ENCODE data around the gene RCL1.
"Not testable (repeated sequence)": the region's sequence is repeated elsewhere in the genome, so short reads cannot be mapped to it uniquely, and the experiment has no call there.

The RCL1 gene

GRCh38 chr9:4783191-4783590 lies 9.6 kb upstream of the RCL1 start:
- not testable (repeated sequence) for DNase-seq (ENCODE audit: low spot score)

GRCh38 chr9:4784403-4784802 lies 8.3 kb upstream of the RCL1 start:
- no peak for DNase-seq (ENCODE audit: low spot score)

GRCh38 chr9:4786599-4786998 lies 6.1 kb upstream of the RCL1 start:
- no peak for DNase-seq (ENCODE audit: low spot score)

- no peak for DNase-seq (ENCODE audit: low spot score)
Observed at GRCh38 chr9:4787876-4788275, 4.9 kb upstream of the RCL1 start.

- DNase-seq (ENCODE audit: low spot score): no peak
Observed at GRCh38 chr9:4788703-4789102, 4.0 kb upstream of the RCL1 start.

- no peak for DNase-seq (ENCODE audit: low spot score)
Observed at GRCh38 chr9:4792054-4792571, 631 bp upstream of the RCL1 start.

- DNase-seq (ENCODE audit: low spot score): no peak
Observed at GRCh38 chr9:4793459-4794395, 983 bp downstream of the RCL1 start.

- DNase-seq (ENCODE audit: low spot score): no peak
Observed at GRCh38 chr9:4794691-4795090, 1.9 kb downstream of the RCL1 start.

- DNase-seq (ENCODE audit: low spot score): not testable (repeated sequence)
Observed at GRCh38 chr9:4795108-4795507, 2.4 kb downstream of the RCL1 start.

GRCh38 chr9:4796530-4796929 lies 3.8 kb downstream of the RCL1 start:
- DNase-seq (ENCODE audit: low spot score): no peak

- peak; percentile 38 for DNase-seq (ENCODE audit: low spot score)
Observed at GRCh38 chr9:4796988-4797853, 4.5 kb downstream of the RCL1 start.

GRCh38 chr9:4797854-4798150 lies 5.1 kb downstream of the RCL1 start:
- DNase-seq (ENCODE audit: low spot score): no peak

GRCh38 chr9:4798281-4799032 lies 5.7 kb downstream of the RCL1 start:
- no peak for DNase-seq (ENCODE audit: low spot score)

GRCh38 chr9:4799033-4799430 lies 6.3 kb downstream of the RCL1 start:
- no peak for DNase-seq (ENCODE audit: low spot score)

GRCh38 chr9:4799775-4800174 lies 7.0 kb downstream of the RCL1 start:
- DNase-seq (ENCODE audit: low spot score): no peak

GRCh38 chr9:4801156-4801555 lies 8.4 kb downstream of the RCL1 start:
- DNase-seq (ENCODE audit: low spot score): no peak

- DNase-seq (ENCODE audit: low spot score): no peak
Observed at GRCh38 chr9:4803670-4804530, 11.2 kb downstream of the RCL1 start.

- DNase-seq (ENCODE audit: low spot score): no peak
Observed at GRCh38 chr9:4804531-4805016, 11.8 kb downstream of the RCL1 start.

- no peak for DNase-seq (ENCODE audit: low spot score)
Observed at GRCh38 chr9:4805191-4805918, 12.6 kb downstream of the RCL1 start.

- no peak for DNase-seq (ENCODE audit: low spot score)
Observed at GRCh38 chr9:4810565-4810964, 17.8 kb downstream of the RCL1 start.
